8988T (cell line): ENCODE measurements around the gene RSPH1.

Experiments used
- DNase-seq: peaks from one replicate; pipeline ENCODE4 v3.0.0; 2011

The RSPH1 gene

DNA sequence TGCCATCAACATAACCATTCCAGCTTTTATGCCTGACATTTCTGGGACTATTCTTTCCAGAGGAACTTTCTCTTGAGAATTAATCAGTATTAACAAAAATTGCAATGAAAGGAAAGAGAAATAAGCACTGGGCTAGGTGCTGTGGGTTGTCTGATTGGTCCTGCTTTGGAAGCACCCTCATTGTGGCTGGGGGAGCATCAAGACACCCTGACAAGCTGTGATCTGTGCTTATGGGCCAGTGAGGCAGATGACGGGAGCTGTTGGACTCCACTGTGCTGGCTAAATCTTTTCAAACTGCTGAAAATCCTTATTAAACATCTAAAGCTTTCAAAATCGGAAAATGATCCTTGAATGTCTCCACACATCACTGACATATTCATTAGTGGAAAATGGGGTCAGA is 72.3 kb downstream of the RSPH1 start:
- DNase-seq, result no peak

DNA sequence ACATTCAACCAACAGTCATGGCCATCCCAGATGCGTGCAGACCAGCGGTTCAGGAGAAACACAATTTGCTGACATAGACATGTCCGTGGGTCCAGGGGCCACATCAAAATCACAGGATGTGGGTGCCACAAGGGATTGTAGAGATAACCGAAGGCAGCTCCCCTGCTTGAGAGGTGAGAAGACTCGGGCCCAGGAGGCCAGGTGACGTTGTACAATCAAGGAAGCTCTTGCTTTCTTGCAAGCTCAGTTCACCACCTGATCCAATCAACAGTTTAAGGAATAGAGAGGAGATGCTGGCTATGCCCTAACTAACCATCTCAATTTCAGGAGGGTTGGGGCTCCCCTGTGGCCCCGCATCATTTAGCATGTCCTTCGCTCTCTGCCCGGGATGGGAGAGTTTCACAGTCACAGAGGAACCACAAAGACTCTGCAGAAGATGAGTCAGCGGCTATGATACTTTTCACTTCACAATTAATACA is 72.8 kb downstream of the RSPH1 start:
- no peak for DNase-seq
